D721Med (cell line): ENCODE data around the gene GSK3B.

ENCODE experiments used
- DNase-seq: peaks from one replicate; pipeline ENCODE4 v3.0.0; 2011; ENCODE audit warnings: low spot score; ENCODE audit not compliant: insufficient read length
- FAIRE-seq: peaks from 2 replicates; lab custom pipeline; 2011; peaks lifted over from hg19 to GRCh38; lab: Jason Lieb, UNC
- CTCF ChIP-seq: IDR thresholded peaks from 2 replicates; pipeline ENCODE4 v1.5.1; 2012; ENCODE audit warnings: mild to moderate bottlenecking, control low read depth; ENCODE audit not compliant: insufficient read depth; ENCODE audit errors: missing control alignments

The GSK3B gene

DNA sequence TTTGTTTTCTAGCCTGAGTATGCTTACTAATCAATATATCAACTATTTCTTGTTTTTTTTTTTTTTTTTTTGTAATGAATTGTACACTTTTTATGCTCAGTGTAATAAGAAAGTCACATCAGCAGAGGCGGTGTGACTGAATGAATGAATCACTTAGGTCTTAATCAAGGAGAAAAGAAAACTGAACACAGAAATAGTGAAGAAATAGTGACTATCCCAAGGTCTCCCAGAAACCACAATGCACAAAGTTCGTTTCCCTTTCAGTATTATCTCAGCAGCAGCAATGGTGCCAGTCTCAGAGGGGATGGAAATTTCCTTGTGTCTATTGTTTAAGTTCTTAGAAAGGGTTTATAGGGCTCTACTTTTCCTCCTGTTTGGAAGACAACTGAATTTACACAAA, 231.6 kb downstream of the GSK3B start:
- TF ChIP-seq CTCF = no peak
- DNase-seq = no peak
- no peak for FAIRE-seq

- no peak for FAIRE-seq
- TF ChIP-seq CTCF = no peak
Observed at GRCh38 chr3:119861681-119862080, 232.6 kb downstream of the GSK3B start.

GRCh38 chr3:119859728-119860127, 234.5 kb downstream of the GSK3B start:
- no peak for FAIRE-seq
- DNase-seq = no peak
- TF ChIP-seq CTCF = no peak

More at GRCh38 chr3:119861681-119862080, 232.6 kb downstream of the GSK3B start:
- DNase-seq = no peak

DNA sequence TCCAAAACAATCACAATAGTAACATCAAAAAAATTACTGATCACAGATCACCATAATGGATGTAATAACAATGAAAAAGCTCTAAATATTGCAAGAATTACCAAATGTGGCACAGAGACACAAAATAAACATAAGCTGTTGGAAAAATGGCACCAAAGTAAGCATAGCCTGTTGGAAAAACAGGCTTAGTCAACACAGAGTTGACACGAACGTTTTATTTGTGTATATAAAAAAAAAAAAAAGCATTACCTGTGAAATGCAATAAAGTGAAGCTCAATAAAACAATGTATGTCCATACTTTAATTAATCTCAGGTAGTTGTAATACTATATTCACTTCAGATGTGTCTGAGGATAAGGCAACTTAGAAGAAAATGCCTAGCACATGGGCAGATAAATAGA, 235.3 kb downstream of the GSK3B start:
- TF ChIP-seq CTCF = no peak
- FAIRE-seq (no peak), DNase-seq (no peak)

DNA sequence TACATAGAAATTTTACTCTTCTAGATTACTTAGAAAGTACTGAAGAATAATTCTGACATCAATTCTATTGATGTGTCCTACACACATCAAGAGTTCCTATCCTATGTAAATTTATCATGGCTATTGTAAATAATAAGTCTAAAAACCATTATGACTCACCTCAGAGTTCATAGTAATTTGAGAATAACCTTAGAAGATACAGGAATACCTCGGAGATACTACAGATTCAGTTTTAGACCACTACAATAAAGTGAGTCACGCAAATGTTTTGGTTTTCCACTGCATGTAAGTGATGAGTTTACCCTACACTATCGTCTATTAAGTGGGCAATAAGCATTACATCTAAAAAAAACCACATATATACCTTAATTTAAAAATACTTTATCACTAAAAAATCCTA, 237.6 kb downstream of the GSK3B start:
- FAIRE-seq = no peak
- no peak for DNase-seq
- TF ChIP-seq CTCF = no peak

DNA sequence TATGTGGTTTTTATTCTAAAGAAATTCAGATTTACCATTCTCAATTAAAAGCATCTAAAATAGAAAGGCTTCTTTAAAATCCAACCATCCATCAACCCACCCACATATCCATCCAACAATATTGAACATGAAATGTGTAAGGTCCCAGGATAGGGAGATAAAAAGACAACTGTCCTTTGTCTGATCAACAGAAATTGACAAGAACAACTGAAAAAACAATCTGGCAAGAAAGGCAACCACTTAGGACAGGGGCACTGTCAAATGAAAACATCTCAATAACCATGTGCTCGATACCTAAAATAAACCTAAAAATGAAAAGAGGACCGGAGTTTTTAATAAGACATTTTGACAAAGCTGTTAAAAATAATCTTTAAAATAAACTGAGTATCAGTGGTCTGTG, 245.1 kb downstream of the GSK3B start:
- FAIRE-seq = no peak
- no peak for DNase-seq
- TF ChIP-seq CTCF = no peak

DNA sequence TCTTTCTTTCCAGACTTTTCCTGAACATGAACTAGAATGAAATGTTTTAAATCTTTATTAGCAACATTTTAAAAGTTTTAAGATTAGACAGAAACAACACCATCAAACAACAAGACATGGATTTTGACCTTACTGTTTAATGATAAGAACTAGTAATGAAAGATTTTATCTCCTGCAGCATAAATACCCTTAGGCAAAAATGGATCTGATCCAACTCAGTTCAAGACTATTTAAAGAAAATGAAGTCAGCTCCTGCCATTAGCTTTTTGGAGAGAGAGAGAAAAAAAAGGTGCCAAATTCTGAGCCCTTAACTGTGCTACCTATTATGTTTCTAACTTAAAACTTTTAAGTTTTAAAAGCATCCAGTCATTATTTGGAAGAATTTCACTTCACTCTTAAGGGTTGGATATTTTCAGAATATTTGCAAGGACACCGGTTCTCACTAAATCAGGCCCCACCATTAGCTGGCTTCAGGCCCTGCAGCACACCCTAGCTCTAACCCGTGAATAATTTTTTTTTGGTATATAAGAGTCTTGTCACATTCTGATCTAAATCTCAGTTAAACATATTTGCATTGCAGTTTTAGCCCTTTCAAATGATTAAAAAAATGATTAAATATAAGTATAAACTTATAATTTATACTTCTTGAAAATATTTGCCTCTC, 252.3 kb downstream of the GSK3B start:
- no peak for TF ChIP-seq CTCF
- FAIRE-seq = no peak

More for the DNA sequence above, 252.3 kb downstream of the GSK3B start:
- DNase-seq = no peak
